Adrenal gland (tissue), 12 donors: ENCODE measurements around the gene CTU2. TPM values are rescaled to one million over a fixed set of nuclear protein-coding genes. Genes with fewer than 3 reads are reported as not detected.

Experiments
- DNase-seq, 7 donors: peaks; one replicate each; pipeline ENCODE4 v3.0.0-alpha.2; 2019 to 2020
- H3K27ac ChIP-seq, 5 donors: fragments of 200-600 bp; sonication (generic) in 4 of 5; 1 replicate in 3 of 5; 2 replicates in 2 of 5; pipeline versions ENCODE4 v1.5.1 to v1.8.0; 2016 to 2020; ENCODE audit warnings: mild to moderate bottlenecking in 1 of 5
- H3K27me3 ChIP-seq: fragments of 200-600 bp; 2 replicates; pipeline ENCODE4 v1.8.0; 2021
- H3K36me3 ChIP-seq, 2 donors: fragments of 200-600 bp; replicated peaks in 1 of 2; 1 replicate in 1 of 2; 2 replicates in 1 of 2; pipeline versions ENCODE4 v1.5.1 to v1.8.0; 2018 to 2022
- H3K4me1 ChIP-seq, 2 donors: fragments of 200-600 bp; replicated peaks in 1 of 2; 1 replicate in 1 of 2; 2 replicates in 1 of 2; pipeline versions ENCODE4 v1.5.1 to v1.8.0; 2018 to 2021
- H3K4me3 ChIP-seq, 4 donors: fragments of 200-600 bp; sonication (generic) in 3 of 4; one replicate each; pipeline ENCODE4 v1.5.1; 2016 to 2018
- H3K9me3 ChIP-seq, 3 donors: fragments of 200-600 bp; sonication (generic) in 1 of 3; replicated peaks in 1 of 3; 1 replicate in 2 of 3; 2 replicates in 1 of 3; pipeline versions ENCODE4 v1.5.1 to v1.8.0; 2016 to 2021
- CTCF ChIP-seq, 6 experiments: fragments of 450-650 bp in 4 of 6; fragments of 200-600 bp in 2 of 6; sonication (generic) in 1 of 6; IDR thresholded peaks; 1 replicate in 5 of 6; 2 replicates in 1 of 6; pipeline versions ENCODE4 v1.5.1 to v1.8.0; 2016 to 2021; ENCODE audit warnings: antibody characterized with exemption in 6 of 6, mild to moderate bottlenecking in 2 of 6, moderate library complexity in 1 of 6
- POLR2A ChIP-seq, 2 donors: fragments of 450-650 bp; IDR thresholded peaks; one replicate each; pipeline ENCODE4 v1.6.1; 2017; ENCODE audit warnings: antibody characterized with exemption in 2 of 2, mild to moderate bottlenecking in 2 of 2, moderate library complexity in 1 of 2
- WGBS, 4 donors: extraction: QIAGEN DNeasy Blood & Tissue Kit in 2 of 4; methylation state at CpG; one replicate each; pipeline versions ENCODE4 v1.1.5 to v1.1.7; 2013 to 2017; 5-methylcytosine and 5-hydroxymethylcytosine counted together
- intact Hi-C, 2 donors: fragments of 100-400 bp; cut with DNase I; formaldehyde crosslinking; loops; one replicate each; pipeline versions ENCODE4 v1.14.1 to v1.15.0; 2022 to 2023
- microRNA-seq, 3 donors: library from miRNA; unstranded; fragments of <30 nt; microRNA quantifications; one replicate each; pipeline ENCODE4, GENCODE V29; 2017 to 2020
- polyA plus RNA-seq, 3 donors: library from polyadenylated mRNA; stranded (reverse); fragments of 200-250 nt in 2 of 3; fragments of 350-450 nt in 1 of 3; fragmentation: Illumina TruSeq in 1 of 3; extraction: RNeasy Lipid Tissue Mini Kit (QIAGEN cat#74804) in 1 of 3; gene quantifications; one replicate each; pipeline ENCODE4 v1.2.3, GENCODE V29; 2013 to 2014
- total RNA-seq, 9 donors: library from RNA; depleted of rRNA in 4 of 9; stranded (reverse); fragments of >200 nt in 4 of 9; fragments of 120-200 nt in 1 of 9; fragmentation: NEBNext Ultra II Directional in 1 of 9; extraction: Animal tissue kit (Norgen Biotek cat#: 25700) in 1 of 9; gene quantifications; one replicate each; pipeline versions ENCODE4 v1.1.0 to v1.2.4, GENCODE V29; 2013 to 2023
- donor health status: healthy with polysubstance abuse.
- donor health status: Bipolar disorder and iron deficiency.
- donor health status: DM: yes; HTN: yes; CAD: no.
- donor health status: DM: no; HTN: no; CAD: no.
- donor health status: DM: no; HTN: no; CAD: no.
- donor health status: DM: yes; HTN: yes; CAD: no.

Gene CTU2
- total and polyA plus RNA-seq, 12 donors, result 3.6 to 43.8 (median 14.0) TPM

GRCh38 chr16:88762941-88763340 is 56.6 kb downstream of the CTU2 start:
- Histone ChIP-seq H3K27ac (peak overlapping the region in 1 of 5 donors; percentile 55), H3K9me3 (no peaks in the 10 kb centered on the region), H3K27me3 (no peaks in the 10 kb centered on the region), H3K36me3 (no peaks in the 10 kb centered on the region), H3K4me3 (no peak overlapping the region), H3K4me1 (peaks cover 0 to 13% of the 10 kb centered on the region in 2 donors)
- no peak for DNase-seq
- no peak for TF ChIP-seq POLR2A (IDR thresholded peaks at IDR 0.05)
- TF ChIP-seq CTCF (IDR thresholded peaks at IDR 0.05), result no peak
- WGBS, 4 donors, result 79 to 91% (median 82%) methylated on average over 3 to 10 of the region's 10 CpGs
- intact Hi-C loops, result no loop called here

GRCh38 chr16:88763502-88764053 is 57.3 kb downstream of the CTU2 start:
- H3K27ac ChIP-seq, result peak overlapping the region in 1 of 5 donors; percentile 55
- no peaks in the 10 kb centered on the region for H3K9me3 ChIP-seq
- H3K27me3 ChIP-seq, result no peaks in the 10 kb centered on the region
- TF ChIP-seq POLR2A (IDR thresholded peaks at IDR 0.05) (no peak), CTCF (IDR thresholded peaks at IDR 0.05) (no peak)
- H3K4me3 ChIP-seq, result no peak overlapping the region
- H3K36me3 ChIP-seq, result no peaks in the 10 kb centered on the region
- DNase-seq, result peak in 1 of 7 donors; percentile 22
- 63 to 75% (median 68%) methylated on average over 11 to 14 of the region's 14 CpGs for WGBS, 4 donors
- H3K4me1 ChIP-seq, result peaks cover 0 to 14% of the 10 kb centered on the region in 2 donors
- intact Hi-C loops, result no loop called here

- WGBS, 4 donors, result 92 to 96% (median 93%) methylated on average over 18 to 19 of the region's 19 CpGs
- no peak overlapping the region for H3K4me3 ChIP-seq
- no peaks in the 10 kb centered on the region for H3K27me3 ChIP-seq
- no peaks in the 10 kb centered on the region for H3K36me3 ChIP-seq
- H3K27ac ChIP-seq, result peak overlapping the region in 1 of 5 donors; percentile 55
- DNase-seq, result no peak
- intact Hi-C loops, result no loop called here
- H3K4me1 ChIP-seq, result peaks cover 0 to 17% of the 10 kb centered on the region in 2 donors
- TF ChIP-seq CTCF (IDR thresholded peaks at IDR 0.05), result no peak
- no peak for TF ChIP-seq POLR2A (IDR thresholded peaks at IDR 0.05)
- H3K9me3 ChIP-seq, result no peaks in the 10 kb centered on the region
These were observed 57.8 kb downstream of the CTU2 start for GRCh38 chr16:88764080-88764479.

- Histone ChIP-seq H3K27me3 (no peaks in the 10 kb centered on the region), H3K36me3 (no peaks in the 10 kb centered on the region), H3K27ac (no peak overlapping the region), H3K9me3 (no peaks in the 10 kb centered on the region), H3K4me1 (peaks cover 0 to 26% of the 10 kb centered on the region in 2 donors), H3K4me3 (no peak overlapping the region)
- WGBS, 4 donors, result 82 to 91% (median 90%) methylated on average over 4 to 9 of the region's 9 CpGs; no CpG with 5 or more reads in 1 of the 4 donors
- DNase-seq, result no peak
- TF ChIP-seq CTCF (IDR thresholded peaks at IDR 0.05), result no peak
- intact Hi-C loops, result no loop called here
These were observed 58.6 kb downstream of the CTU2 start for GRCh38 chr16:88764913-88765349.

Small RNA genes lying within 50 kb of the gene (microRNA-seq; reads per million reads assigned to microRNA genes)
- 0 reads per million in 3 donors for gene MIR4722

Other genes starting within 250 kb of the CTU2 start
- gene ZC3H18, start 136.1 kb upstream of the CTU2 start, total RNA-seq, result 10 to 100 TPM in 8 of 9 donors, 1 to 10 TPM in 1; 6.1 to 40.2 (median 15.2) TPM
- 10 to 100 TPM; 17.4 to 49.1 (median 34.0) TPM for gene ZC3H18, start 136.1 kb upstream of the CTU2 start, polyA plus RNA-seq
- gene IL17C, start 67.9 kb upstream of the CTU2 start, total RNA-seq, result not detected
- not detected for gene IL17C, start 67.9 kb upstream of the CTU2 start, polyA plus RNA-seq
- 100 to 1,000 TPM in 7 of 9 donors, 10 to 100 TPM in 2; 50.5 to 374 (median 136) TPM for gene CYBA, start 55.5 kb upstream of the CTU2 start, total RNA-seq
- 100 to 1,000 TPM in 2 of 3 donors, 10 to 100 TPM in 1; 19.6 to 271 (median 258) TPM for gene CYBA, start 55.5 kb upstream of the CTU2 start, polyA plus RNA-seq
- 100 to 1,000 TPM in 2 of 9 donors, 10 to 100 TPM in 7; 25.6 to 293 (median 36.3) TPM for gene MVD, start 43.4 kb upstream of the CTU2 start, total RNA-seq
- gene MVD, start 43.4 kb upstream of the CTU2 start, polyA plus RNA-seq, result 100 to 1,000 TPM in 1 of 3 donors, 10 to 100 TPM in 2; 60.7 to 257 (median 66.9) TPM
- 1 to 10 TPM in 1 of 9 donors, under 1 TPM in 6, not detected in 2; 0.06 to 1.7 (median 0.57) TPM for gene SNAI3, start 20.0 kb upstream of the CTU2 start, total RNA-seq
- gene SNAI3, start 20.0 kb upstream of the CTU2 start, polyA plus RNA-seq, result 1 to 10 TPM in 1 of 3 donors, under 1 TPM in 2; 0.11 to 2.1 (median 0.44) TPM
- gene RNF166, start 95 bp upstream of the CTU2 start, total RNA-seq, result 10 to 100 TPM in 8 of 9 donors, 1 to 10 TPM in 1; 8.7 to 40.6 (median 30.2) TPM
- gene RNF166, start 95 bp upstream of the CTU2 start, polyA plus RNA-seq, result 10 to 100 TPM in 2 of 3 donors, 1 to 10 TPM in 1; 3.0 to 86.3 (median 25.1) TPM
- gene PIEZO1, start 78.7 kb downstream of the CTU2 start, total RNA-seq, result 100 to 1,000 TPM in 2 of 9 donors, 10 to 100 TPM in 6, 1 to 10 TPM in 1; 7.9 to 119 (median 91.6) TPM
- gene PIEZO1, start 78.7 kb downstream of the CTU2 start, polyA plus RNA-seq, result 100 to 1,000 TPM in 2 of 3 donors, 10 to 100 TPM in 1; 16.6 to 327 (median 259) TPM
- gene CDT1, start 97.3 kb downstream of the CTU2 start, total RNA-seq, result 1 to 10 TPM in 7 of 9 donors, under 1 TPM in 1, not detected in 1; 0.52 to 5.7 (median 2.1) TPM
- gene CDT1, start 97.3 kb downstream of the CTU2 start, polyA plus RNA-seq, result under 1 TPM; 0.29 to 0.44 (median 0.40) TPM
- gene APRT, start 105.4 kb downstream of the CTU2 start, total RNA-seq, result 100 to 1,000 TPM; 145 to 297 (median 187) TPM
- gene APRT, start 105.4 kb downstream of the CTU2 start, polyA plus RNA-seq, result 100 to 1,000 TPM; 116 to 227 (median 121) TPM
- 10 to 100 TPM; 12.6 to 57.0 (median 35.9) TPM for gene GALNS, start 150.4 kb downstream of the CTU2 start, total RNA-seq
- gene GALNS, start 150.4 kb downstream of the CTU2 start, polyA plus RNA-seq, result 10 to 100 TPM; 33.3 to 63.1 (median 37.2) TPM
- gene TRAPPC2L, start 150.6 kb downstream of the CTU2 start, total RNA-seq, result 100 to 1,000 TPM in 6 of 9 donors, 10 to 100 TPM in 3; 56.7 to 279 (median 121) TPM
- 100 to 1,000 TPM; 150 to 259 (median 250) TPM for gene TRAPPC2L, start 150.6 kb downstream of the CTU2 start, polyA plus RNA-seq
- gene PABPN1L, start 160.2 kb downstream of the CTU2 start, total RNA-seq, result 1 to 10 TPM in 1 of 9 donors, under 1 TPM in 4, not detected in 4; 0.22 to 3.3 (median 0.41) TPM
- 1 to 10 TPM in 2 of 3 donors, under 1 TPM in 1; 0.56 to 1.6 (median 1.1) TPM for gene PABPN1L, start 160.2 kb downstream of the CTU2 start, polyA plus RNA-seq